AML-193 (cell line): ENCODE data around the gene ANKS6.
A peak's percentile ranks its signal among the peaks of the same experiment; 100 is the strongest.

Experiments used
- DNase-seq, 2 experiments: peaks; one replicate each; lab custom pipeline; 2025; lab: John Stamatoyannopoulos, UW

ANKS6 gene

GRCh38 chr9:98796364-98797101, at the start of gene ANKS6:
Gene ANKS6, minus strand, starts transcription at chr9:98796555. Its CDS starts 64 bp downstream, at chr9:98796491.
- peak; percentile 24 to 30 for DNase-seq

GRCh38 chr9:98846081-98846480, 49.7 kb upstream of the ANKS6 start:
- no peak for DNase-seq

DNA sequence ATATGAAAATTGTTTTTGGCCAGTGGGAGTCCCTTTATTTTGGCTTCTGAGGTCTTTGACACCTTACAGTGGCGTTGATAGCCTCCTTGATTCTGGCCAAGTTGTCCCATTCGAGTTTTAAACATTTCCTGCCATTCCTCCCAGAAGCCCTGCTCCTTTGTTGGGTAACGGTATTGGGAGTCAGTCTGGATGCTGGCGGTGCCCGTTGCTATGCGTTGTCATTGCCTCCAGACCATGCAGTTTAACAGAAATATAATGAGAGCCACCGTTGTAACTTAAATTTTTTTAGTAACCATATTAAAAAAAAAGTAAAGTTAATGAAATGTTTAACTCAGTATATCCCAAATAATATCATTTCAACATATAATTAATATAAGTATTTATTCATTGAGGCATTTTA, 46.2 kb upstream of the ANKS6 start:
- DNase-seq: no peak

GRCh38 chr9:98839724-98840123, 43.4 kb upstream of the ANKS6 start:
- no peak for DNase-seq

DNA sequence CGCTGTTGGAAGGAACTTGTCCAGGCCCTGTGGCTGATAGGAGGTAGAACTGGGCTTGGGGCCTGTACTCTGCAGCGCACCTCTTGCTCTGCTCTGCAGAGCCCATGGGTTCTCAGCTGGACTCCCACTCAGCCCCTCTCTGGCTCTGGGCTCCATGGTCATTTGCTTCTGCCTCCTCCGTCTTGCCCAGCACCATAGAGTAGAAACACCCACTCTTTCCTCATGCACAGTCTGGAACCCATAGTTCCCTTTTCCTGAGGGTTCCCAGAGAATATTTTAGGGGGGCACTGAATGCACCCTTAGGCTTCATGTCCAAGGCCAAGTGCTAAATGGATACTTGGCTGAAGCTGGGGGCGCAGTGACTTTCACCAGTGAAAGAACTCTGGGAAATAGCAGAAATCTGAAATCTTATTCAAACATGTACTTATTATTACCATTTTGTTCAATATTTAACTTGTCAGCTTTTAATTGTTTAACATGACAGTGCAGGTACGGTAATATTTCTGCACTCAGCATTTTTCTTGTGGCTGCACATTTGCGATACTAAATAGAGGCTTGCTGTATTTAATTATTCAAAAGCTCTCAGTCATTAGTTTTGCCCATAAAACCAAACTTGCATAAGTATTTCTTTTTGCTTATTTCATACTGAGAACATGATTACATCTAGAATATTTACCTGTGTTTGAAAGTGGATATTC, 42.7 kb upstream of the ANKS6 start:
- DNase-seq: no peak

GRCh38 chr9:98838155-98838867, 42.0 kb upstream of the ANKS6 start:
- DNase-seq: no peak

- no peak for DNase-seq
Observed at GRCh38 chr9:98837516-98837915, 41.2 kb upstream of the ANKS6 start.

DNA sequence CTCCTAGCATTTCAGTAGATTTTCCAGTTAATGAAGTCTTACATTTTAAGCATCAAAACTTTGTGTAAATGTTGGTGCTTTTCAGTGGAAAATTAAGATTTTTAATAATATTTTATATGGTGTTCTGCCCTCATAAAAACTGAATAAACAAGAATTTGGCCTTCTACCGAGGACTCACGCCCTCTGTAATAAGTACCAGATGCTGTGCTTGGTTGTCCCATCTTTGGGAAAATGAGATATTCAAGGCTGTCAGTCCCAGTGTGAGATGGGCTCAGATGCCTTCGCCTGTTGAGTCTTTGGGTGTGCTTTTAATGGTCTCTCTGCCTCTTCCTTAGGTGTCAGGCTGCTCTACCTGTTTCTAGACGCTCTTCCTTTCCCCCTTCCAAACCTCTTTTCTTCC, 39.9 kb upstream of the ANKS6 start:
- DNase-seq: no peak

DNA sequence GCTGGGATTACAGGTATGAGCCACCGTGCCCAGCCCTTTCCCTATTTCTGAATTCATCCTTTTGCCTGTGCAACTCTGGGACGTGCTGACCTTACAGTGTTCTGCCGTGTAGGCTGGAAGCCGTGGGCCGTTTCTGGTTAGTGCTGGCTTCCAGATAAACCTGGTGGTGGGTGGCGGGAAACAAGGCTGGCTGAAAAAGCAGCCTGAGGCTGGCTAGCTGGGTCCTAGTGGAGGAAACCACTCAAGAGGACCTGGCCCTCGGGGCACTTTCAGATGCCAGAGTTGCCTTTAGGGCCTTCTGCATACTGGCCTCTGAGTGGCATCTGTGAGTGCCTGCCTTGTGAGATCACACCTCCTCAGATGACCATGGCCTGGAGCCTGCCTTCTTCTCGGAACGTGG, 38.0 kb upstream of the ANKS6 start:
- DNase-seq: no peak

DNA sequence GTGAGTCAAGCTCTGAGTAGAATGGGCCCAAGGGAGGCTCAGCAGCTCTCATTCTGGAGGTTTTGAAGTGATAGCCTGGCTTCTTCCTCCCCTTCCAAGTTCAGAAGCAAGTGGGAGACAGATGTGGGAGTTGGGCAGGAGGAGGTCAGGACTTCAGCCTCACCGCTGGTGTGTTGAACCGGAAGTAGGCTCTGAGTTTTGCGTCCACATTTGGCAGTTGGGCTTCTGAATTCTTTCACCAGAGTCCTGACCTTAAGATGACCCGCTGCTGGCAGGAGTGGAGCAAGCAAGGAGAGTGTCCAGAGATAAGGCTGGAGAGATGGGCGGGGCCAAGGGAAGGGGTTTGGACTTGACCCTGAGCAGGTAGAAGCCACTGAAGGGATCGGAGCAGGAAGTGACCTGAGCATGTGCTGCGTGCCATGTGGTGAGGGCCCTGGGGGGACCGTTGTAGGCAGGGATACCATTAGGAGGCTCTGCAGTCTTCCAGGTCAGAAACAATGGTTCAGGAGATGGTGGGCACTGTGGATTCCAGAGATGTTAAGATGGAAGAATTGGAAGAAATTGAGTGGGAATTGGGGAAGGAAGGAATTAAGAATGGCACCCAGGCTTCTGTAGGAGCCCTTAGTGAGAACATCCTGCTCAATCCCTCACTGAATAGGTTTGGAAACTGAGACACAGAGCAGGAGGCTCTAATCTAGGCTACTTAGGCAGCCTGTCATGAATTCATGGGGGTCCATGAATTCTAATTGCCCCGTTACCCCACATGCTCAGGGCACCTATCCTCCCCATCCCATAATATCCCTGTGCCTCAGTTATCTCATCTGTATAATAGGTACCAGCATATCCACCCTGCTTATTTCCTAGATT, 37.0 kb upstream of the ANKS6 start:
- DNase-seq: no peak

GRCh38 chr9:98832768-98833089, 36.4 kb upstream of the ANKS6 start:
- DNase-seq: no peak

DNA sequence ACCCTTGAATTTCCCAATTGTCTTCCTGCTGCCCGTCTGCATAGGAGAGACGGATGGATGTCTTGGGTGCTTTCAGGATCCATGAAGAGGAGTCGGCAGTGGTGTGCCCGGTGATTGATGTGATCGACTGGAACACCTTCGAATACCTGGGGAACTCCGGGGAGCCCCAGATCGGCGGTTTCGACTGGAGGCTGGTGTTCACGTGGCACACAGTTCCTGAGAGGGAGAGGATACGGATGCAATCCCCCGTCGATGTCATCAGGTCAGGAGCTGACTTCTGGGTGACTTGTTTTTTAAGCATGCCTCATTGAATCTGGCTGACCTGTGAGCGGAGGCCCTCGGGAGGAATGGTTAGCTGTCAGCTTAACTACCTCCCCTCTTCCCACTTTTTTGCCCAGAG, 35.3 kb upstream of the ANKS6 start:
- no peak for DNase-seq

- DNase-seq: no peak
Observed at GRCh38 chr9:98830554-98830953, 34.2 kb upstream of the ANKS6 start.

- DNase-seq: no peak
Observed at GRCh38 chr9:98829766-98830165, 33.4 kb upstream of the ANKS6 start.

GRCh38 chr9:98826716-98827115, 30.4 kb upstream of the ANKS6 start:
- no peak for DNase-seq

GRCh38 chr9:98825414-98825813, 29.1 kb upstream of the ANKS6 start:
- no peak for DNase-seq

- DNase-seq: no peak
Observed at GRCh38 chr9:98823666-98824334, 27.4 kb upstream of the ANKS6 start.

DNA sequence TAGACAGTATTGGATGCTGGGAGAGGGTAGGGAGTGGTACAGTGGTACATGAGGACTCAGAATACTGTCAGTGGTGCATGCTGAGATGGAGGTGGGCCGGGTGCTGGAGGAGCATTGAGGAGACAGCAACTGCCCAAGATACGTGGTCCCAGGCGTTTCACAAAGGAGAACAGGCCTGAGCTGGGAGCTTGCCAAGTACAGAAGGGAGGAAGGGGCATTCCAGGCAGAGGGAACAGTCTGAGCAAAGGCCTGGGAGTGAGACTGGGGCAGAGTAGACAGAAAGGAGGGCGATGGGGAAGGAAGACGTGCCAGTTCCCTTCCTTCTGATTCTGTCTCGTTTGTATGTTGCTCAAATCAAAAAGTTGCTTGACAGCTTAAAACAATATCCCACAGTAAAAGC, 26.3 kb upstream of the ANKS6 start:
- no peak for DNase-seq

DNA sequence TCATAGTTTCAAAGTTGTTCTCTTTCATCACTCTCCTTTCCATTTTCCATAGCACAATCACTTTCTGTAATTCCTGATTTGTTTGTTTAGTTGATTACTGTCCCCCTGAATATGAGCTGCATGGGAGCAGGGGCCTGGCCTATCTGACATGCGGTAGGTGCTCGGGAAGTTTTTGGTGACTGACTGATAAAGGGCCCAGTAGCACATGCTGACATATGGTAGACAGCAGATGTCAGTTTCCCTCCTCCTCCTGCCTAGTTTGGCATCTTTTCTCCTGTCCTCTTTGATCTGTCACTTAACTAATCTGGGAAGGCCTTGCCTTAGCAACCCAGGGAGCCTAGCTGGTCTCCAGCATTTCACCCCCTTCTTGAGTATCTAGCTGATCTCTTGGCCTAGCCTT, 25.5 kb upstream of the ANKS6 start:
- no peak for DNase-seq

GRCh38 chr9:98819231-98819630, 22.9 kb upstream of the ANKS6 start:
- DNase-seq: no peak

DNA sequence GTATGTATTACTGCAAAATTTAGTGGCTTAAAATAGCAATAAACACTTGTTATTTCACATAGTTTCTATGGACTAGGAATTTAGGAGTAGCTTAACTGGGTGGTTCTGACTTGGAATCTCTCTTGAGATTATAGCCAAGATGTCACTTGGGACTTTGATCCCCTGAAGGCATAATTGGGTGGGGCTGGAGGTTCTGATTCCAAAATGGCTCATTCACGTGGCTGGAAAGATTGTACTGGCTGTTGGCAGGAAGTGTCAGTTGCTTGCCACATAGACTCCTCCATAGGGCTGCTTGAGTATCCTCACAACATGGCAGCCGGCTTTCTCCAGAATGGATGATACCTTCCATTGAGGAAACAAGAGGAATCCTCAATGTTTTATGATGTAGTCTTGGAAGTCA, 22.4 kb upstream of the ANKS6 start:
- no peak for DNase-seq
